B cell (primary cell): ENCODE measurements around the gene SFSWAP. TPM values are rescaled to one million over a fixed set of nuclear protein-coding genes. Genes with fewer than 3 reads are reported as not detected.

Source experiments
- ATAC-seq: fragments of 200-7000 bp; cut with Tn5 transposase; one replicate; pipeline ENCODE4 v1.10.0; 2021; ENCODE audit warnings: low read depth, mild to moderate bottlenecking, moderate number of reproducible peaks, moderate library complexity
- CTCF ChIA-PET: fragments of 350-600 bp; sonication (Branson Sonifier 250); formaldehyde crosslinking; loops from one replicate; lab custom pipeline; 2021; ENCODE audit warnings: antibody characterized with exemption, inconsistent platforms; lab: Charles Lee
- POLR2A ChIA-PET: fragments of 350-600 bp; sonication (Branson Sonifier 250); formaldehyde crosslinking; loops from one replicate; lab custom pipeline; 2021; ENCODE audit warnings: antibody characterized with exemption; lab: Charles Lee
- DNase-seq: peaks from one replicate; pipeline ENCODE4 v3.0.0; 2013
- H2AFZ ChIP-seq: 2 replicates; pipeline ENCODE4 v1.6.1; 2012; ENCODE audit warnings: mild to moderate bottlenecking, low read depth, low read length; ENCODE audit not compliant: insufficient read depth, poor library complexity, severe bottlenecking
- H3K27ac ChIP-seq, 2 donors: 1 replicate in 1 of 2; 2 replicates in 1 of 2; pipeline ENCODE4 v1.5.1; 2012 to 2013; ENCODE audit warnings: low read length in 2 of 2, mild to moderate bottlenecking in 2 of 2, moderate library complexity in 1 of 2
- H3K27me3 ChIP-seq, 4 experiments: fragments of 200-600 bp in 1 of 4; sonication (generic) in 1 of 4; replicated peaks in 1 of 4; 1 replicate in 2 of 4; 2 replicates in 2 of 4; pipeline versions ENCODE4 v1.6.1 to v1.7.0; 2013 to 2016; ENCODE audit warnings: low read length in 3 of 4, mild to moderate bottlenecking in 2 of 4, mixed read lengths in 1 of 4, moderate library complexity in 1 of 4; ENCODE audit not compliant: insufficient read depth in 4 of 4, control insufficient read depth in 3 of 4; ENCODE audit errors: control extremely low read depth in 1 of 4
- H3K36me3 ChIP-seq, 2 experiments: replicated peaks in 1 of 2; 1 replicate in 1 of 2; 2 replicates in 1 of 2; pipeline versions ENCODE4 v1.6.1 to v1.7.1; 2013; ENCODE audit warnings: low read length in 1 of 2; ENCODE audit not compliant: insufficient read depth in 2 of 2, control insufficient read depth in 1 of 2; ENCODE audit errors: control extremely low read depth in 1 of 2, extremely low read depth in 1 of 2
- H3K4me1 ChIP-seq, 2 donors: fragments of 200-600 bp in 1 of 2; sonication (generic) in 1 of 2; 1 replicate in 1 of 2; 2 replicates in 1 of 2; pipeline versions ENCODE4 v1.5.1 to v1.6.1; 2013 to 2017; ENCODE audit warnings: low read length in 2 of 2; ENCODE audit not compliant: control insufficient read depth in 2 of 2, insufficient read depth in 2 of 2
- H3K4me2 ChIP-seq: replicated peaks from 2 replicates; pipeline ENCODE3; 2012; ENCODE audit warnings: mild to moderate bottlenecking, low read depth, low read length; ENCODE audit not compliant: poor library complexity, severe bottlenecking
- H3K4me3 ChIP-seq, 5 experiments: fragments of 200-600 bp in 1 of 5; sonication (generic) in 1 of 5; 1 replicate in 3 of 5; 2 replicates in 2 of 5; pipeline versions ENCODE4 v1.5.1 to v1.7.0; 2011 to 2016; ENCODE audit warnings: low read length in 4 of 5, mild to moderate bottlenecking in 4 of 5, low read depth in 2 of 5, control low read depth in 1 of 5, moderate library complexity in 1 of 5; ENCODE audit not compliant: insufficient read depth in 1 of 5; ENCODE audit errors: control extremely low read depth in 1 of 5, extremely low read depth in 1 of 5
- H3K79me2 ChIP-seq: fragments of 200-600 bp; sonication (generic); one replicate; pipeline ENCODE4 v1.6.0; 2016; ENCODE audit warnings: low read length; ENCODE audit not compliant: control insufficient read depth, insufficient read depth
- H3K9ac ChIP-seq: fragments of 200-600 bp; sonication (generic); 2 replicates; pipeline ENCODE4 v1.6.1; 2017; ENCODE audit warnings: mild to moderate bottlenecking, low read length, moderate library complexity
- H3K9me3 ChIP-seq, 3 donors: one replicate each; pipeline versions ENCODE4 v1.6.1 to v1.7.1; 2013; ENCODE audit warnings: low read length in 2 of 3; ENCODE audit not compliant: control insufficient read depth in 2 of 3, insufficient read depth in 1 of 3; ENCODE audit errors: control extremely low read depth in 1 of 3
- H4K20me1 ChIP-seq: 2 replicates; pipeline ENCODE4 v1.6.0; 2012; ENCODE audit warnings: mild to moderate bottlenecking, low read length; ENCODE audit not compliant: insufficient read depth, control insufficient read depth, poor library complexity, severe bottlenecking
- H3K27ac Mint-ChIP-seq: one replicate; pipeline ENCODE4 v1.8.0; 2021; ENCODE audit warnings: mixed read lengths
- H3K27me3 Mint-ChIP-seq: one replicate; pipeline ENCODE4 v1.8.0; 2021; ENCODE audit warnings: mixed read lengths
- H3K4me1 Mint-ChIP-seq: one replicate; pipeline ENCODE4 v1.8.0; 2021; ENCODE audit warnings: mixed read lengths
- H3K4me3 Mint-ChIP-seq: one replicate; pipeline ENCODE4 v1.8.0; 2021; ENCODE audit warnings: mixed read lengths
- H3K9me3 Mint-ChIP-seq: one replicate; pipeline ENCODE4 v1.8.0; 2022; ENCODE audit warnings: mixed read lengths; ENCODE audit not compliant: insufficient read depth
- CTCF ChIP-seq: fragments of 200-600 bp; IDR thresholded peaks from one replicate; pipeline ENCODE4 v1.8.0; 2022; ENCODE audit warnings: antibody characterized with exemption, mild to moderate bottlenecking
- EZH2 ChIP-seq: IDR thresholded peaks from 2 replicates; pipeline ENCODE4 v1.6.1; 2012; ENCODE audit warnings: borderline replicate concordance, low read depth, mild to moderate bottlenecking, moderate library complexity, low read length; ENCODE audit not compliant: insufficient read depth, poor library complexity, severe bottlenecking
- WGBS: methylation state at CpG from one replicate; pipeline ENCODE4 v1.1.5; 2013; ENCODE audit warnings: missing lambda C conversion rate; ENCODE audit not compliant: insufficient coverage; 5-methylcytosine and 5-hydroxymethylcytosine counted together
- intact Hi-C: fragments of 100-400 bp; cut with micrococcal nuclease; formaldehyde crosslinking; loops from one replicate; pipeline ENCODE4 v1.10.0; 2022
- polyA plus RNA-seq: library from polyadenylated mRNA; depleted of rRNA; stranded (reverse); fragments of >200 nt; gene quantifications from 2 replicates; pipeline ENCODE4 v1.2.3, GENCODE V29; 2012
- total RNA-seq, 2 donors: library from RNA; stranded (reverse); fragments of 120-200 nt in 1 of 2; gene quantifications; 1 replicate in 1 of 2; 2 replicates in 1 of 2; pipeline versions ENCODE4 v1.2.3 to v1.2.4, GENCODE V29; 2013 to 2022

SFSWAP gene
- total and polyA plus RNA-seq, 2 donors (not counting 1 experiment from before 2014, with no cell fraction given), result 69.3 to 122 TPM

DNA sequence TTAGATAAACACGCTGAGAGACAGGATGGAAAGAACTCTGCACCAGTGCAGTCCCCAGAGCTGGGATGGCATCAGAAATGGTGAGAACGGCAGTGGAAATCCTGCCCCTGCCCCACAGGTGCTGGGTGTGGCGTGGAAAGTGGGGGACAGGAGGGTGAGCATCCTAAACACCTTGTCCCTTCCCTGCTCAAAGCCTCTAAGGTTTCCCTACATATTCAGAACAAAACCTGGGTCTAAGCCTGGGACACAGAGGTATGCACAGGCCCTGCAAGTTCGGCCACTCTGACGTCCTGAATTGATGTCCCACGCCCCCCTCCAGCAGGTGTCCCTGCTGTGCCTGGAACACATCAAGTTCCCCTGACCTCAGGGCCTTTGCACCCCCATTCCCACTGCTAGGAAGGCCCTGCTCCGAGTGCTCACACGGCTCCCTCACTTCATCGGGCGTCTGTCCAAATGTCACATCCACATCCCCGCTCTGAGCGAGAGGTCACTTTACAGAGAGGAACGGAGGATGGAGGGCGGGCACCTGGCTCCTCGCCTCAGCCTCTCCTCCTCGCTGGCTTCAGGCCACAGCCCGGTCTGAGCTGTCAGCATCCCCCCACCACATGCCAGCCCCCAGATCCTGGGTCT, 38.5 kb upstream of the SFSWAP start:
- CTCF ChIA-PET, result no interaction called here
- TF ChIP-seq CTCF (no peak), EZH2 (no peak)
- no peak overlapping the region for H3K9ac ChIP-seq
- Mint-ChIP-seq H3K27me3 (peaks cover 26% of the 10 kb centered on the region), H3K4me3 (no peak overlapping the region), H3K27ac (no peak overlapping the region), H3K9me3 (peaks cover 3% of the 10 kb centered on the region), H3K4me1 (no peaks in the 10 kb centered on the region)
- no peak for DNase-seq
- 87% methylated on average over 10 of the region's 17 CpGs for WGBS
- H2AFZ ChIP-seq, result no peak overlapping the region
- no peak overlapping the region for H3K4me3 ChIP-seq
- H3K9me3 ChIP-seq, result peaks cover 0 to 8% (median 0%) of the 10 kb centered on the region in 3 donors
- no peak for ATAC-seq
- no peaks in the 10 kb centered on the region for H3K79me2 ChIP-seq
- POLR2A ChIA-PET, result no interaction called here
- no peaks in the 10 kb centered on the region for H4K20me1 ChIP-seq
- intact Hi-C loops, result no loop called here
- no peaks in the 10 kb centered on the region for H3K36me3 ChIP-seq
- no peaks in the 10 kb centered on the region for H3K4me1 ChIP-seq
- no peak overlapping the region for H3K4me2 ChIP-seq
- H3K27ac ChIP-seq, result no peak overlapping the region
- peaks cover 0 to 6% (median 0%) of the 10 kb centered on the region in 4 experiments for H3K27me3 ChIP-seq
